Neural progenitor cell (in vitro differentiated cells): ENCODE results near the gene C4BPB.

Experiments
- EZH2phosphoT487 ChIP-seq: fragments of 200-600 bp; sonication (generic); IDR thresholded peaks from 2 replicates; pipeline ENCODE4 v1.6.1; 2017; ENCODE audit warnings: antibody characterized with exemption
- TF ChIP-seq, protein P1 (sequence below): fragments of 200-600 bp; sonication (generic); IDR thresholded peaks from 2 replicates; pipeline ENCODE4 v1.5.1; 2017; ENCODE audit warnings: antibody characterized with exemption, mild to moderate bottlenecking

DNA sequence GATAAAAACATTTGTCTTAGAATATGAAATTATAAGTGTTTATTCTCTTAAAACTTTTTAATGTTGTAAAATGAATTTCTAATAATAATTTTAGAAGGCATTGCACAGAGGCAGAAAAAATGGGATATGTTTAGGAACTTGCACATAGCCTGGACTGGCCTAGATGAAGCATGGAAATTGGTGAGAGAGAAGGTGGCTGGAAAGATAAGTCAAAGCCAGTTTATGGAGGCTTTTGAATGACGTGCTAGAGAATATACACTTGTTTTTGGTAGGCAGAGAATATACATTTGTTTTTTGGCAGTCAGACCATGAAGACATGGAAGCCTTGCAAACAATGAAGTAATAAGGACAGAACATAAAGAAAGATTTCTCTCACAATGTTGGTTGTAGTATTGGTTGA is 13.1 kb downstream of the C4BPB start:
- TF ChIP-seq, protein P1, sequence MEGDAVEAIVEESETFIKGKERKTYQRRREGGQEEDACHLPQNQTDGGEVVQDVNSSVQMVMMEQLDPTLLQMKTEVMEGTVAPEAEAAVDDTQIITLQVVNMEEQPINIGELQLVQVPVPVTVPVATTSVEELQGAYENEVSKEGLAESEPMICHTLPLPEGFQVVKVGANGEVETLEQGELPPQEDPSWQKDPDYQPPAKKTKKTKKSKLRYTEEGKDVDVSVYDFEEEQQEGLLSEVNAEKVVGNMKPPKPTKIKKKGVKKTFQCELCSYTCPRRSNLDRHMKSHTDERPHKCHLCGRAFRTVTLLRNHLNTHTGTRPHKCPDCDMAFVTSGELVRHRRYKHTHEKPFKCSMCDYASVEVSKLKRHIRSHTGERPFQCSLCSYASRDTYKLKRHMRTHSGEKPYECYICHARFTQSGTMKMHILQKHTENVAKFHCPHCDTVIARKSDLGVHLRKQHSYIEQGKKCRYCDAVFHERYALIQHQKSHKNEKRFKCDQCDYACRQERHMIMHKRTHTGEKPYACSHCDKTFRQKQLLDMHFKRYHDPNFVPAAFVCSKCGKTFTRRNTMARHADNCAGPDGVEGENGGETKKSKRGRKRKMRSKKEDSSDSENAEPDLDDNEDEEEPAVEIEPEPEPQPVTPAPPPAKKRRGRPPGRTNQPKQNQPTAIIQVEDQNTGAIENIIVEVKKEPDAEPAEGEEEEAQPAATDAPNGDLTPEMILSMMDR, result no peak
- no peak for TF ChIP-seq EZH2phosphoT487
